SU-DHL-6 (cell line): ENCODE results near the gene C3orf70.
"Not testable (repeated sequence)": the region's sequence is repeated elsewhere in the genome, so short reads cannot be mapped to it uniquely, and the experiment has no call there.

Experiments
- EZH2phosphoT487 ChIP-seq: fragments of 200-600 bp; sonication (generic), shearing (Covaris generic); conservative IDR thresholded peaks from 2 replicates; pipeline ENCODE4 v1.6.1; 2018; ENCODE audit warnings: mild to moderate bottlenecking, antibody characterized with exemption, low read length, moderate library complexity, mixed read lengths
- TF ChIP-seq, protein P1 (sequence below): fragments of 200-600 bp; sonication (generic); IDR thresholded peaks from one replicate; pipeline ENCODE4 v1.5.1; 2017; ENCODE audit warnings: antibody characterized with exemption, mild to moderate bottlenecking, low read length, moderate library complexity; ENCODE audit not compliant: insufficient read depth, poor library complexity, severe bottlenecking

DNA sequence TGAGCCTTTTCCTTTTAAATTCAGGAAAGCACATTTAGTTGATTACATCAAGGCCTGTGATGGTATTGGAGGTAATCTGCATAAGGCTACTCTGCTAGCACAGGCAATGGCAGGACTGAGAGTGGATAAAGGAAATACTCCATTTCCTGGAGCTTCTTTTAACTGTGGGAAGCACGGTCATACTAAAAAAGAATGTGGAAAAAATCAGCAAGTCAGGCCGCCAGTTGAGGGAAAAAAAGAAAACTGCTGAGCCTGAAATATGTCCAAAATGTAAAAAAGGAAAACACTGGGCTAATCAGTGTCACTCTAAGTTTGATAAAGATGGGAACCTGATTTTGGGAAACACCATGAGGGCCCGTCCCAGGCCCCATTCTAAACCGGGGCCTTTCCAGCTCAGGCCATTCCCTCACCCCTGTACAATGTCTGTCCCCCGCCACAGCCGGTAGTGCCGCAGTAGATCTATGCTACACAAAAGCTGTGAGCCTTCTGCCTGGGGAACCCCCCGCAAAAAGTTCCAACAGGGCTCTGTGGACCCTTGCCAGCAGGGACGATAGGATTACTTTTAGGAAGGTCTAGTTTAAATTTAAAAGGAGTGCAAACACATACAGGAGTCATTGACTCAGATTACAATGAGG is 46.5 kb downstream of the C3orf70 start:
- TF ChIP-seq, protein P1, sequence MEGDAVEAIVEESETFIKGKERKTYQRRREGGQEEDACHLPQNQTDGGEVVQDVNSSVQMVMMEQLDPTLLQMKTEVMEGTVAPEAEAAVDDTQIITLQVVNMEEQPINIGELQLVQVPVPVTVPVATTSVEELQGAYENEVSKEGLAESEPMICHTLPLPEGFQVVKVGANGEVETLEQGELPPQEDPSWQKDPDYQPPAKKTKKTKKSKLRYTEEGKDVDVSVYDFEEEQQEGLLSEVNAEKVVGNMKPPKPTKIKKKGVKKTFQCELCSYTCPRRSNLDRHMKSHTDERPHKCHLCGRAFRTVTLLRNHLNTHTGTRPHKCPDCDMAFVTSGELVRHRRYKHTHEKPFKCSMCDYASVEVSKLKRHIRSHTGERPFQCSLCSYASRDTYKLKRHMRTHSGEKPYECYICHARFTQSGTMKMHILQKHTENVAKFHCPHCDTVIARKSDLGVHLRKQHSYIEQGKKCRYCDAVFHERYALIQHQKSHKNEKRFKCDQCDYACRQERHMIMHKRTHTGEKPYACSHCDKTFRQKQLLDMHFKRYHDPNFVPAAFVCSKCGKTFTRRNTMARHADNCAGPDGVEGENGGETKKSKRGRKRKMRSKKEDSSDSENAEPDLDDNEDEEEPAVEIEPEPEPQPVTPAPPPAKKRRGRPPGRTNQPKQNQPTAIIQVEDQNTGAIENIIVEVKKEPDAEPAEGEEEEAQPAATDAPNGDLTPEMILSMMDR = not testable (repeated sequence)
- TF ChIP-seq EZH2phosphoT487 = not testable (repeated sequence)
